ENCODE measurements around the gene CBFA2T3. TPM values are rescaled to one million over a fixed set of nuclear protein-coding genes. Genes with fewer than 3 reads are reported as not detected.
A peak's percentile ranks its signal among the peaks of the same experiment; 100 is the strongest.

CBFA2T3 gene
- total and polyA plus RNA-seq, 2 of the 8 experiments (the other 6 are each of a cell fraction or from before 2014, with no cell fraction given) = 0.51 to 1.3 TPM

DNA sequence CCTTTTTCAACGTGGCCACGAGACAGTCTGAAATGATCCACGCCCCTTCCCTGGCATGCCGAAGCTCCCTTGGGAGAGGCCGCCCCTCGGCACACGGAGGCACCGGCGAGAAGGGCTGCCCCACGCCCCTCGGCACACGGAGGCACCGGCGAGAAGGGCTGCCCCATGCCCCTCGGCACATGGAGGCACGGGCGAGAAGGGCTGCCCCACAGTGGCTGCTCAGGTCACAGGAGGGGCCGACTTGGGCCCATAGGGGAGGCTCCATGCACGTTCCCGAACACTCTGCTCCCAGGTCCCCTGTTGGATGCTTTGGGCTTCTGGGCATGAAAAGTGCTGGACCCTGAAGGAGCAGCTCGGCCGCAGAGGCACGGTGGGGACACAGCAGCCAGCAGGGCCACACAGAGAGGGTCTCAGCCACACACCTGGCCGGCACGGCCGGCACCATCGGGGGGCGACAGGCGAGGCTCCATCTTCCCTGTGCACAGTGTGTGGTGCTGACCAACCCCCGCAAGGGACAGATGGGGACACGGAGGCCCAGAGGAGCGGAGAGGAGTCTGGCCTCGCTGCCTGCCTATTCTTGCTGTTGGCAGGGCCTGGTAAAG, 42.8 kb downstream of the CBFA2T3 start:
- CTCF ChIA-PET (ENCODE audit: partially characterized antibody) = no interaction called here
- Histone ChIP-seq H4K8ac (ENCODE audit: extremely low read depth, insufficient read depth, low read length) (no peak overlapping the region), H2BK12ac (ENCODE audit: low read depth, low read length) (0 out of 2 replicates have a peak overlapping the region, but pooled peaks have one; percentile 27), H3K4me3 (ENCODE audit: extremely low read depth in 1 of 4, insufficient read depth in 2 of 4, low read depth in 3 of 4, low read length in 4 of 4) (no peak overlapping the region), H3K9ac (replicated peaks in 1 of 4; ENCODE audit: extremely low read depth in 1 of 4, low read depth in 3 of 4, low read length in 3 of 4) (no peak overlapping the region), H2AK5ac (ENCODE audit: low read depth, low read length) (no peak overlapping the region), H2BK20ac (ENCODE audit: low read length) (no peak overlapping the region), H2AFZ (ENCODE audit: low read length) (no peak overlapping the region; the same call in 1 of the 2 replicates), H3K23me2 (ENCODE audit: low read depth, low read length) (no peaks in the 10 kb centered on the region), H4K5ac (ENCODE audit: insufficient read length, low read depth, low read length) (no peak overlapping the region), H3K27ac (ENCODE audit: low read depth, low read length) (no peak overlapping the region), H3K79me1 (ENCODE audit: low read depth, low read length) (no peaks in the 10 kb centered on the region), H2BK120ac (replicated peaks; ENCODE audit: low read depth, low read length) (no peak overlapping the region), H3K18ac (ENCODE audit: extremely low read depth, low read length) (no peak overlapping the region), H3K14ac (ENCODE audit: insufficient read length) (no peak overlapping the region), H3K79me2 (ENCODE audit: control insufficient read depth in 1 of 2, insufficient read depth in 2 of 2, low read length in 2 of 2) (no peaks in the 10 kb centered on the region), H2BK5ac (ENCODE audit: low read depth, low read length) (no peak overlapping the region), H3K4me1 (replicated peaks in 1 of 4; ENCODE audit: control insufficient read depth in 3 of 4, insufficient read depth in 4 of 4, low read length in 3 of 4) (no peaks in the 10 kb centered on the region), H3K36me3 (ENCODE audit: control insufficient read depth in 2 of 4, insufficient read depth in 4 of 4, low read length in 3 of 4) (no peaks in the 10 kb centered on the region), H3K56ac (replicated peaks; ENCODE audit: insufficient read length, low read depth, low read length) (no peak overlapping the region), H3K4ac (replicated peaks; ENCODE audit: insufficient read length, low read depth, low read length) (no peak overlapping the region), H3K23ac (ENCODE audit: insufficient read length) (no peak overlapping the region), H3K27me3 (replicated peaks in 1 of 4; ENCODE audit: control insufficient read depth in 3 of 4, extremely low read depth in 1 of 4, insufficient read depth in 3 of 4, low read length in 3 of 4) (peaks cover 0 to 6% (median 4%) of the 10 kb centered on the region in 4 experiments; a peak in 5 of 7 replicates), H3K9me3 (ENCODE audit: insufficient read depth in 2 of 2, low read depth in 1 of 2, low read length in 1 of 2) (no peaks in the 10 kb centered on the region), H2BK15ac (ENCODE audit: low read length) (no peak overlapping the region), H4K20me1 (replicated peaks in 1 of 2; ENCODE audit: control insufficient read depth in 1 of 2, insufficient read depth in 2 of 2, low read length in 2 of 2) (peaks cover 0 to 3% of the 10 kb centered on the region in 2 experiments), H3K4me2 (ENCODE audit: insufficient read depth in 1 of 2, low read depth in 2 of 2, low read length in 2 of 2) (no peak overlapping the region), H4K91ac (replicated peaks; ENCODE audit: insufficient read length, low read length) (no peak overlapping the region)
- TF ChIP-seq RFX5 (IDR thresholded peaks at IDR 0.05; ENCODE audit: borderline replicate concordance, low read depth, low read length) (no peak), RAD21 (IDR thresholded peaks at IDR 0.05 in 1 of 2, conservative IDR thresholded peaks at IDR 0.05 in 1 of 2; ENCODE audit: low read depth in 2 of 2, low read length in 2 of 2) (0 out of 4 replicates have a peak, but pooled peaks of 1 of the 2 experiments have one; percentile 5)
- POLR2A ChIA-PET (ENCODE audit: partially characterized antibody) = no interaction called here
- WGBS, 2 experiments (ENCODE audit: extremely low coverage in 1 of 2, insufficient coverage in 1 of 2, insufficient read length in 1 of 2, insufficient replicate concordance in 2 of 2, low coverage in 1 of 2, low lambda C conversion rate in 2 of 2, missing lambda C conversion rate in 1 of 2) = 90% methylated on average over 24 of the region's 33 CpGs; no CpG with 5 or more reads in 1 of the 2 experiments
- no peak for FAIRE-seq
- no peak for DNase-seq (ENCODE audit: low read depth in 1 of 2, low spot score in 2 of 2)
